ENCODE results near the gene UST.

Gene UST

DNA sequence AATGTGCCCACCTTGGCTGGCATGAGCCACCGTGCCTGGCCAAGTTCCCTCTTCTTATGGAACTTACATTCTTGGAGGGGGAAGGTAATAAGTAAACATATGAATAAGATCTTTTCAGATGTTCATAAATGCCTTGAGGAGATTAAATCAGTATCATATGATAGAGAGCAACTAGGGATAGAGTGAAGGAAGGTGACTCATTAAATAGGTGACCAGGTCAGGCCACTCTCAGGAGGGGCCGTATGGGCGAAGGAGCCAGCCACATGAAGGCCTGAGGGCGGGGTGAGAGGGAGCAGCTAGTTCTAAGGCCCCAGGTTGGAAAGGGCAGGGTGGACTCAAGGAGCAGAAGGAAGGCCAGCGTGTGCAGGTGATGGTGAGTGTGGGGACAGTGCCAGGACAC lies 91.1 kb downstream of the UST start:
- TF ChIP-seq, protein P1, sequence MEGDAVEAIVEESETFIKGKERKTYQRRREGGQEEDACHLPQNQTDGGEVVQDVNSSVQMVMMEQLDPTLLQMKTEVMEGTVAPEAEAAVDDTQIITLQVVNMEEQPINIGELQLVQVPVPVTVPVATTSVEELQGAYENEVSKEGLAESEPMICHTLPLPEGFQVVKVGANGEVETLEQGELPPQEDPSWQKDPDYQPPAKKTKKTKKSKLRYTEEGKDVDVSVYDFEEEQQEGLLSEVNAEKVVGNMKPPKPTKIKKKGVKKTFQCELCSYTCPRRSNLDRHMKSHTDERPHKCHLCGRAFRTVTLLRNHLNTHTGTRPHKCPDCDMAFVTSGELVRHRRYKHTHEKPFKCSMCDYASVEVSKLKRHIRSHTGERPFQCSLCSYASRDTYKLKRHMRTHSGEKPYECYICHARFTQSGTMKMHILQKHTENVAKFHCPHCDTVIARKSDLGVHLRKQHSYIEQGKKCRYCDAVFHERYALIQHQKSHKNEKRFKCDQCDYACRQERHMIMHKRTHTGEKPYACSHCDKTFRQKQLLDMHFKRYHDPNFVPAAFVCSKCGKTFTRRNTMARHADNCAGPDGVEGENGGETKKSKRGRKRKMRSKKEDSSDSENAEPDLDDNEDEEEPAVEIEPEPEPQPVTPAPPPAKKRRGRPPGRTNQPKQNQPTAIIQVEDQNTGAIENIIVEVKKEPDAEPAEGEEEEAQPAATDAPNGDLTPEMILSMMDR (IDR thresholded peaks at IDR 0.05; ENCODE audit: control extremely low read depth, extremely low read depth, low read depth, missing control alignments): no peak
- no peak for DNase-seq (ENCODE audit: extremely low spot score)
- POLR2A ChIA-PET: no interaction called here
- CTCF ChIA-PET: interaction anchor here (0.9 to 1.5 kb wide), 3 partner anchors 19 to 63 kb away, joined by 3 to 4 read pairs (median 3); no protein-coding TSS in a partner anchor

DNA sequence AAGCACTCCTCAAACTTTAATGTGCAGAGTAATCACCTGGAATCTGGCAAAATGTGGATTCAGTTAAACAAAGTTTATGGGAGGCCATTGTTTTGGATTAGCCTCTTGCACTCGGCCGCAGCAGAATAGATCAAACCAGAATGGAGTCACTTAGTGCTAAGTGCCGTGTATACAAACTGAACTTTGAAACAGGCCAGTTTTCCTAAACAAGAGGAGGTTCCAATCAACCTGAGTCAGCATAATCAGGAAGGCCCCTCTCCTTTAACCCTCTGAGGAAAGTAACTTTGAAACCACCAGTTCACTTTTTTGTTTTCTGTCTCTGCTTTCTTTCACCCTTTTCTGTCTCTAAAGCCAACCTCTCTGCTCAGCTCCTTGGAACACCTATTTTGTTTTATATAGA lies 92.2 kb downstream of the UST start:
- POLR2A ChIA-PET: no interaction called here
- CTCF ChIA-PET: interaction anchor here (0.9 to 1.3 kb wide), 5 partner anchors 13 to 261 kb away, joined by 3 to 5 read pairs (median 3); no protein-coding TSS in a partner anchor
- TF ChIP-seq, protein P1 (IDR thresholded peaks at IDR 0.05; ENCODE audit: control extremely low read depth, extremely low read depth, low read depth, missing control alignments): no peak
- no peak for DNase-seq (ENCODE audit: extremely low spot score)

DNA sequence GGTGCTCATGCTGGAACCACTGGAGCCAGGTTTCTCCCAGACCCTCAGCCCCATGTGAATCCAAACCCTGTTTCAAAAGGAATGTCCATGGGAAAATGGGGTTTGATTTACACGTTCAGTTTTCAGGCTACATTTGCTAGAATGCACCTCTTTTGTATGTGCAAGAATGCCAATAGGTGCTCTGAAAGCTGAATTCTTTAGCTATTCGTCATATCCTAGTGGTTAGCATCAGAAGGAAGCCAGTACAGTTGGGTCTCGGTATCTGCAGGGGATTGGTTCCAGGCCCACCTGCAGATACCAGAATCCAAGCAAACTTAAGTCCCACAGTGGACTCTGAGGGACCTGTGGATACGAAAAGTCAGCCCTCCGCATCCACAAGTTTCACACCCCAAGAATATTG lies 93.4 kb downstream of the UST start:
- POLR2A ChIA-PET: no interaction called here
- TF ChIP-seq, protein P1 (IDR thresholded peaks at IDR 0.05; ENCODE audit: control extremely low read depth, extremely low read depth, low read depth, missing control alignments): no peak
- CTCF ChIA-PET: interaction anchor here (1.1 to 1.3 kb wide), 3 partner anchors 17 to 25 kb away, joined by 3 to 5 read pairs (median 3); no protein-coding TSS in a partner anchor
- no peak for DNase-seq (ENCODE audit: extremely low spot score)

DNA sequence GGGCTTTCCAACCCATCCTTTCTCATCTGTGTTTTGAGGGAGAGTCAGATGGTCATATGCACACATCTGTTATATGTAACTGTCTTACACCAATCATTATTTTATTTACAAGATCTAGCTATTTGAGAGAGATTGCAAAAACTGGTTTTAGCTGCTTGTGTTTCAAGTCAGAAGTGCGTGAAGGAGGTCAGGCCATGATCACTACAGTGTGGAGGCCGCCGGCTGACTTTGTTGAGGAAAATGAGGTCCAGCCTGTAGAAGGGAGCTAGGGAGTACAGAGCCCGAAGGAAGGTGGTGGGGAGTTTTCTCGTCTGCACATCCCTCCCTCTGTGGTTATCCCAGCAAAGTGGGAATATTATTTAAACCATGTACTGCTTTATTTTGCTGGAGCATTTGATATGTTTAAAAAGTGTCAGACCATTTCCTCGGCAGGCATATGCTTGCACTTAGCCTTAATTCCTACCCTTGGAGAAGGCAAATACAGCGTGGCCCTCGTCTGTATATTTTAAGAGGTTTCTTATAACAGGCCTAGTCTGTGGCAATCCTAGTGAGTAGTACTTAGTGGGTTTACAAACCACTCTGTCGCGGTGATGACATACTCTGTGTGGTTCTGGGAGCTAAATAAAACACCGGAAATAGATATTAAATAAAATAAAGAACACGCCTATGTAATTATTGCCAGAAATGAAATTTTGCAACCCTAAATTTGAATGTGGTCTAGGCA lies 95.6 kb downstream of the UST start:
- CTCF ChIA-PET: interaction anchor here (1.2 to 1.3 kb wide), 2 partner anchors 29 to 45 kb away, joined by 4 read pairs; no protein-coding TSS in a partner anchor
- TF ChIP-seq, protein P1 (IDR thresholded peaks at IDR 0.05; ENCODE audit: control extremely low read depth, extremely low read depth, low read depth, missing control alignments): no peak
- POLR2A ChIA-PET: no interaction called here
- DNase-seq (ENCODE audit: extremely low spot score): no peak

DNA sequence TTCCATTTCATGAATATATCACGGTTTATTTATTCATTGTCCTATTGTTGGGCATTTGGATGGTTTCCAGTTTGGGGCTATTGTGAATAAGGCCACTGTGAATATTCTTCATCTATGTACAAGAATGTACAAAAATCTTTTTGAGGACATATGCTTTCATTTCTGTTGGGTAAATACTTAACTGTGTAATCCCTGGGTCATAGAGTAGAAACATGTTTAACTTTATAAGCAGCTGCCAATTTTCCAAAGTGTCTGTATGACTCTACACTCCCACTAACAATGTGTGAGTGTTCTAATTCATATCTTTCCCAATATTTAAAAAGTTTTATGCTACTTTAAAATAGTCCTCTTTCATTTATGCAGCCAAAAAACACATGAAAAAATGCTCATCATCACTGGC lies 98.6 kb downstream of the UST start:
- TF ChIP-seq, protein P1 (IDR thresholded peaks at IDR 0.05; ENCODE audit: control extremely low read depth, extremely low read depth, low read depth, missing control alignments): no peak
- ChIA-PET POLR2A (no interaction called here), CTCF (no interaction called here)
- no peak for DNase-seq (ENCODE audit: extremely low spot score)

DNA sequence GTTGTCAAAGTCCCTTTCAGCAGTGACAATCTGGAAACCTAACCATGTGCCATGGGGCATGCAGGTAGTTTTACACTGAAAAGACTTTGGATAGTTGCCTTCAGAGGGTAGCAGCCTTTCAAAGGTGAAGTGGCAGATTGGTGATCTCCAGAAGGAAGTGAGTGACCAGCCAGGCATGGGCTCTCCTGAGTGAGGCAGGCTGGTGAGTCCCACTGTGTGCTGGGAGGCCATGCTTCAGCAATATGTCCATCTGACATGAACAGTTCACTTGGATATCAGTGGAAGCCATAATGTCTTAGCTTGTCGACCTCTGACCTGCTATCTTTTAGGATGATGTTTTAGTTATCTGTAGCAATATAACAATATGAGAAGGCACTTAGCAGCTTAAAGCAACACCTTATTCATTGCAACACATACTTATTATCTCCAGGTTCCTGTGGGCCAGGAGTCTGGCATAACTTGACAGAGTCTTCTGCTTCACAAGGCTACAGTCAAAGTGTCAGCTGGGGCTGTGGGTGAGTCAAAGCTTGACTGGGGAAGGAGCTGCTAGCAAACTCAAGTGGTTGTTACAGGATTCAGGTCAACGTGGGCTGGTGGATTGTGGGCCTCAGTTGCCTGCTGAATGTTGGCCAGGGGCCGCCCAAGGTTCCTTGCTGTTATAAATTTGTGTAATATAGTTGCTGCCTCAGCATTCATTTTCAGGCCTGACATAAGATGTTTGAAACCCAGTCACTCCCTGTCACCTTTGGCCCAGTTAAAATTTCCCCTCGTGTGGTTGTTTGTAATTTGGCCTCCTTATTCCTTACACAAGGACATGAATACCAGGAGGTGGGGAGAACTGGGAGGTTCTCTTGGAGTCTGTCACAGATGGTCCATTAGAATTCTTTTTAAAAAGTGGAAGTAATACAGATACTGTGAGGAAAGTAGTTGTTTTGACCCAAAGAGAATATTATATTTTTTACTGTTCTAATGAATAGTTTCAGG lies 100.2 kb downstream of the UST start:
- TF ChIP-seq, protein P1 (IDR thresholded peaks at IDR 0.05; ENCODE audit: control extremely low read depth, extremely low read depth, low read depth, missing control alignments): no peak
- no peak for DNase-seq (ENCODE audit: extremely low spot score)
- POLR2A ChIA-PET: interaction anchor here (0.8 kb wide), 1 partner anchor 11 kb away, joined by 3 read pairs; no protein-coding TSS in a partner anchor
- CTCF ChIA-PET: interaction anchor here (0.6 to 1.0 kb wide), 5 partner anchors 10 to 287 kb away, joined by 3 to 4 read pairs (median 3); no protein-coding TSS in a partner anchor

Data from GM10248 (cell line).